ENCODE data around the gene IL3.
"Not testable (repeated sequence)": the region's sequence is repeated elsewhere in the genome, so short reads cannot be mapped to it uniquely, and the experiment has no call there.

The IL3 gene

DNA sequence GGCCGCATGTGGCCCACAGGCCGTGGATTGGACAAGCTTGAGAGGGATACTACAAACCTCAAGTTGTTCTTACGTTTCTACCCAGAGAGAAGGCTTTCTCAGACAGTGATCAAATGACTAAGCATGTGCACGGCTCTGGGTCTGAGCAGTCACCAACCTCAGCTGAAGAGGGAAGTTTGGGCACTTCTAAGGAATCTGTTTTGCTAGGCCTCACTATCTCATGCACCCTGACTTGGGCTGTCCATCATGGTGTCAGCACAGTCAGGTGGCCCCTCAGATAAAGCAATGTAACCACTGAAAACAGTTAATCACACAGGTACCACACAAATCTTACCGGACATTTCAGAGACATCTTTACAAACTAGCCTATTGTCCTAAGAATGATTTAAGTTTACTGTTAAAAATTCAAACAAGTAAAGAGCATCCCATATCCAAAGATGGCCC is 37.7 kb downstream of the IL3 start:
- no peak for DNase-seq

DNA sequence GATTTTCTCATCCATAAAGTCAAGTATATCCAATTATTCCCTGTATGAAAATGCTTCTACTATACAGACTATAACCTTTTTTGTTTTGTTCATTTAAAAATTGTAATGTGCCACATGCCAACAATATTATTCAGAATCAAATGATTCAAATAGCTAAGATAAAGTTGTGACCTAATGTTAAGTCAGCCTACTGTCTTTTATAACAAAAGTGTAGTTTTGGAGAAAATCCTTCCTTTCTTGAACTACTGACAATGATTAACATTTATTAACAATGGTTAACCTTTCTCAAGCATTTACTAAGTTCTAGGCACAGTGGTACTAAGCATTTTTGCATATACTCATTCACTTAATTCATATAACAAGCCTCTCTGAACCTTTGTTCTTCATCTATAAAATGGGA is 38.2 kb downstream of the IL3 start:
- DNase-seq: no peak

- DNase-seq: no peak
Measured at GRCh38 chr5:132099076-132099748, 38.8 kb downstream of the IL3 start.

DNA sequence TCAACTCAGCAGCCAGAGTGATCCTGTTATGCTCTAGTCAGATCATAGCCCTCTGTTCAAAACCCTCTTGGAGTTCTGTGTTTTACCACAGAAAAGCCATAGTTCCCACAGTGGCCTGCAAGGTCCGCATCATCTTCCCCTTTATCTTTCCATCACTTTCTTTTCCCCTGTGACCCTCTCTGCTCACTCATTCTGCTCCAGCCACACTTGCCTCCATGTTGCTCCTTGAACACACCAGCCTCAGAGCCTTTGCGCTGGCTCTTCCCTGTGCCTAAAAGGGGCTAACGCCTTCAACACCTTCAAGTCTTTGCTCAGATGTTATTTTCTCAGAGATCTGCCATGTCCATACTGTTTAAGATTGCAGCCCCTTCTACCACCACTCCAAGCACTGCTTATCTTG is 39.5 kb downstream of the IL3 start:
- no peak for DNase-seq

- DNase-seq: no peak
Measured at GRCh38 chr5:132100672-132101261, 40.3 kb downstream of the IL3 start.

DNA sequence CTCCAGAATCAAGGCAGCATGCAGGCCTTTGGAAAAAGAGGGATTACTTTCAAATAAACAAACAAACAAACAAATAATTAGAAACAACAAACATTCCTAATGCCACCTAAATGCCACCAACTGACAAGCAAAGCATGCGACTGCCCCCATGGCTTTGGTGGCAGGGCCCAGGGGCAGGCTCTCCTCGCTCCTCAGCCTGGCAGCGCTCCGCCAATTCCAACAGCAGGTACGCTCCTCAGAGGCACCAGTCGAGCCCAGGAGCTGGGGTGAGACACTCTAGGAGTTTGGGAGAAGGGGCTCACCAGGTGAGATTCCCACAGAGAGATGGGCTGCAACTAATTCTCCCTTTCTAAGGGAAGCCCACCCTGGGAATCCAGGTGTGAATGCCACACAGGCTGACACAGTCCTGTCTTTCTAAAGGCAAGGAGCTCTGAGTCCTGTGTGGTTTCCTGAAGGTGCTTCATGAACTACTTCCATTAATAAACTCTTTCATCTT is 41.0 kb downstream of the IL3 start:
- no peak for DNase-seq

DNA sequence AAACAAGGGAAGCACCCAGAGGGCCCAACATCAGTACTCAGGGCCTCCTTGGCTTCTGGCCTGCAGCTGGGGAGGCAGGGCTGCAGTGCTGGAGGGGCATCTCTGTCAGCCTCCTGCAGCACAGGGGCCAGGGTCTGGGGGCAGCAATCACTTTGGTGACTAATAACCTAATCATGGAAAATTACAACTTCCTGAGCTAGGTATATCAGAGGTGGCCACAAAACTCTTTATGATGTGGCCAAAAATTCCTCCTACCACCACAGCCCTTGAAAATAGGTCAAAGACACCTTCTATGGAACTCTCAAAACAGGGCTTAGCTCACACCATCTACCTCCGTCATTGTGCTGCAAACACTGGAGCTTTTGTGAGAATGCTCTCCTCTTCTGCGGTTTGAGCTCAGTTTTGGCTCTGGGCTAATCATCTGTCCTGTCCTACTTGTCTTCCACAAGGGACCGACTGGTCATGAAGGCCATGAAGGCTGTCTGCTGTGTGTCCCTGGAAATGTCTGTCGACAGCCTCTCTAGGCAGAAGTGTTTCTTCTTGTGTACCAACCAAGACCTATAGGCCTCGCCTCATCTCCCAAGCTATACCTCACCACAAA is 41.7 kb downstream of the IL3 start:
- no peak for DNase-seq

DNA sequence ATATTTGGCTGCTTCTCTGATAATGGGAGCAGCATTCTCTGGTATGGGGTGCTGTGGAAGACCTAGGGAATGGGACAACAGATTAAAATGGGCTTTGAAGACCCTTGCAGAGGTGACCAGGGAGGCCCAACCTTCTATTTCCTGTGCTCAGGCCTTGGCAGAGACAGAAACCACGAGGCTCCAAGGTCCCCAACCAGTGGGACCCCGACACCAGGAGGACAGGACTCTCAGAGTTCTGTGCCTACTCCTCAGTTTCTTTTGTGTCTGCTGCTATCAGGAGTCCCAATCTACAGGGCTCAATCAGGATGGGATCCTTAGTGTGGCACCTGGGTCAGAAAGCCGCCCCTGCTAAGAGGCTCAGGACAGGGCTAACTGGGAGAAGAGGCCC is 42.5 kb downstream of the IL3 start:
- no peak for DNase-seq

GRCh38 chr5:132103332-132103951 is 43.0 kb downstream of the IL3 start:
- DNase-seq: no peak

DNA sequence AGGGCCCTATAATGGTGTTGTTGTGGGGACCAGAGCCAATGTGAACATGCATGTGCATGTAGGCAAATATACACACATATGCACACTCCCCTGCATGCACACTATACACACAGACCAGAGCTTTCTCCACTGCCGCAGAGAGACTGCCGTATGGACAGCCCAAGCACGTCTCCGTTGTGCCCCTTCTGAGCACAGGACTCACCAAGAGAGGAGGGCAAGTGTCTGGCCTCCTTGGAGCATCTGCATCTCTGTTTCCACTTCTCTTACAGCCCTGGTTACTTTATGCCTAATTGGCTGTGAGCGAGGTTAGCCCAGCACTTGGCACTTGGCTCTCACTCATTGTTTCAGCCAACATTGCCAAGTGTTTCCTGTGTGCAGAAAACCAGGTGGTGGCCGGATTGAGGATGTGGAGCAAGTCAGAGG is 43.5 kb downstream of the IL3 start:
- DNase-seq: no peak

DNA sequence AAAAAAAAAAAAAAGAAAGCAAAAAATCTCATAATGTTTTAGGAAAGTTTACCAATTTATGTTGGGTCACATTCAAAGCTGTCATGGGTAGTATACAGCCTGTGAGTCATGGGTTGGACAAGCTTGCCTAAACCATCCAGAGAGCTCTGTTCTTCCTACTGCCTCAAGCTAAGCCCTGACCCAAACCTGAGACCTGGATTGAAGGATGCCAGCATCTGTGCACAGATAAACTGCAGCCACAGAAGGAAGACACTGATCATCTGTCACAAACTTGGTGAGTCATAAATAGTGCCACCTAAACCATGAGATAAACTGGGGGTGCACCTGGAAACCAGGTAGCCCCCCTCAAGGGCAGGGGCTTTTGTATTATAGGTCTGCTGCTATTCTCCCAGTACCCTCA is 44.1 kb downstream of the IL3 start:
- DNase-seq: no peak

DNA sequence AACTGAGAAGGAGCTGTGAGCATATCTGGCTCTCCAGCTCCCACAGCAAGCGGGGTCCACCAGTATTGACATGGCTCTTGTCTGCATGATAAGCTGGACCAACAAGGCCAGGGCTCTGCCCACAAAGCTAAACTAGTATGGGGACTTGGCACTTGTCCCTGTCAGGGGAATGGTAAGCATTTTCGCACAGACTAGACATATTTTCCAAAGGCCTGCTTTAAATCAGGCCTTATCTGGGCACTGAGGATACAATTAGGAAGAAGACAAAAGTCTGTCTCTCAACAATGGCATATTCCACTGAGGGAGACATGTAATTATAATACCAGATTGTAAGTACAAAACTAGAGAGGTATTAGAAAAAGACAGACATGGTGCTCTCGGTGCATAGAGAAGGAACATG is 45.2 kb downstream of the IL3 start:
- no peak for DNase-seq

DNA sequence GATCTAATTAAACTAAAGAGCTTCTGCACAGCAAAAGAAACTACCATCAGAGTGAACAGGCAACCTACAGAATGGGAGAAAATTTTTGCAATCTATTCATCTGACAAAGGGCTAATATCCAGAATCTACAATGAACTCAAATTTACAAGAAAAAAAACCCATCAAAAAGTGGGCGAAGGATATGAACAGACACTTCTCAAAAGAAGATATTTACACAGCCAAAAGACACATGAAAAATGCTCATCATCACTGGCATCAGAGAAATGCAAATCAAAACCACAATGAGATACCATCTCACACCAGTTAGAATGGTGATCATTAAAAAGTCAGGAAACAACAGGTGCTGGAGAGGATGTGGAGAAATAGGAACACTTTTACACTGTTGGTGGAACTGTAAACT is 48.0 kb downstream of the IL3 start:
- DNase-seq: not testable (repeated sequence)

DNA sequence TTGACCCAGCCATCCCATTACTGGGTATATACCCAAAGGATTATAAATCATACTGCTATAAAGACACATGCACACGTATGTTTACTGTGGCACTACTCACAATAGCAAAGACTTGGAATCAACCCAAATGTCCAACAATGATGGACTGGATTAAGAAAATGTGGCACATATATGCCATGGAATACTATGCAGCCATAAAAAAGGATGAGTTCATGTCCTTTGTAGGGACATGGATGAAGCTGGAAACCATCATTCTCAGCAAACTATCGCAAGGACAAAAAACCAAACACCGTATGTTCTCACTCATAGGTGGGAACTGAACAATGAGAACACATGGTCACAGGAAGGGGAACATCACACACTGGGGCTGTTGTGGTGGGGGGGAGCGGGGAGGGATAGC is 48.5 kb downstream of the IL3 start:
- DNase-seq: not testable (repeated sequence)

DNA sequence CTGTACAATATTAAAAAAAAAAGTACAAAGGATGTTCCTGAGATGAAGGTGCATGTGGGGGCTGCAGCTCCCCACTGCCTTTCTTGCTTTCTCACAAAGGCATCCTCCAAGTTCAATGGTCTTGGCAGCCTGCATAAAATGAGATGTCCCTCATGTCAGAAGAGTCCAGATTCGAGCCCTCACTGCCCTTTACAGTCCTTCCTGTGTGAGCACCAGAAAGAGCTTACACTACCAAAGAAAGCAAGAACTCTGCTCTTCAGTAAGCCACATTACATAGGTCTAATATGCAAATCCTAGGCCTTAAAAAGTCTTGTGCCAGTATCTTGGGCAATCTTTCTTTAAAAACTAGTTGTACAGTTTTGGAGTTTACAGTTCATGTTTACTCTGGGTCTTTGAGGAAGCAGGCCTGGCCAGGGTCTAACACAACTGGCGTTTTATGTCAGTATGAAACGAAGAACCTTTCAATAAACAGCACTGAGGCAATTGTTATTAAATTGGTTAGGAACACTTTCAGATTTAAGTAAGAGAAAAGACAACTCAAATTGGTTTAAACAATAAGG is 49.1 kb downstream of the IL3 start:
- DNase-seq: no peak

DNA sequence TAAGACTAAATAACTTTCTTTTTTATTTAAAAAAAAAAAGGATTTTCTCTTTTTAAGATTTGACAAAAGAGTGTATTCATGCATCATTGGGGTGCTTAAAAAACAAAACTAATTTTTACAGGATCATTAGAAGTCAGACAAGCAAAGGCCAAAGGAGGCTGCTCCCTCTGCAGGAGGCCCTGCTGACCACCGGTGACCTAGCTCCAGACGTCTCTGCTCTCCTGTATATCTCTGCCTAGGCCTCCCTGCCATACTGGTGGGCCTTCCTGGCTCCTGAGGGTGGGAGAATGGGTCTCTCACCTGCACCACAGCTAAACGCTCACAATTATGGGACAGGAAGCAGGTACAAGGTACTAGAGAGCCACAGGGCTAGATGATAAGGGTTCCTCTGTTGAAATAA is 49.7 kb downstream of the IL3 start:
- DNase-seq: no peak

GRCh38 chr5:132110930-132111329 is 50.5 kb downstream of the IL3 start:
- DNase-seq: no peak

DNA sequence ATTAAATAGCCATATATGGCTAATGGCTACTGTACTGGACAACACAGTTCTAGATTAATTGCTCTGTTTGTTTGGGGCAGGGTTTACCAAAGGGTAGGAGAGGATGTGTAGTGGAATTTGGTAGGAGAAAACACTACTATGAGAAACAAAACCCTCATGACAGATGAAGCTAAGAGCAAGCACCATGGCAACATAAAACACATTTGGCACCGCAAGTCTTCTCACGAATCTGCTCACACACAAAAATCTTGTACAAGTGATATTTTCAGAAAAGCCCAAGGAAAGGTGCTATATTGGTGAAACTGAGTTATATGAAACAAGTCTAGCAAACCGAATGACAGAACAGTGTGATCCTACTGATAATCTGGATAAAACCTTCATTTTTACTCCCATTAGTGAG is 51.7 kb downstream of the IL3 start:
- no peak for DNase-seq
